ENCODE results near the gene GPR68.
"Not testable (repeated sequence)": the region's sequence is repeated elsewhere in the genome, so short reads cannot be mapped to it uniquely, and the experiment has no call there.

Gene GPR68

GRCh38 chr14:91252871-91253794 is 8.6 kb upstream of the GPR68 start:
- DNase-seq: peak; percentile 28

GRCh38 chr14:91250912-91251311 is 6.4 kb upstream of the GPR68 start:
- peak; percentile 60 for DNase-seq

- no peak for DNase-seq
Measured at GRCh38 chr14:91249841-91250616, 5.5 kb upstream of the GPR68 start.

- DNase-seq: no peak
Measured at GRCh38 chr14:91246051-91246852, 1.7 kb upstream of the GPR68 start.

GRCh38 chr14:91245616-91246015 is 1.1 kb upstream of the GPR68 start:
- not testable (repeated sequence) for DNase-seq

GRCh38 chr14:91245029-91245428 is 525 bp upstream of the GPR68 start:
- DNase-seq: no peak

GRCh38 chr14:91243074-91243471 is 1.4 kb downstream of the GPR68 start:
- no peak for DNase-seq

GRCh38 chr14:91242635-91243034 is 1.9 kb downstream of the GPR68 start:
- DNase-seq: no peak

- DNase-seq: no peak
Measured at GRCh38 chr14:91241863-91242262, 2.6 kb downstream of the GPR68 start.

- DNase-seq: no peak
Measured at GRCh38 chr14:91238661-91239060, 5.8 kb downstream of the GPR68 start.

GRCh38 chr14:91238085-91238484 is 6.4 kb downstream of the GPR68 start:
- no peak for DNase-seq

GRCh38 chr14:91237219-91237618 is 7.3 kb downstream of the GPR68 start:
- peak; percentile 89 for DNase-seq

GRCh38 chr14:91235841-91236240 is 8.7 kb downstream of the GPR68 start:
- no peak for DNase-seq

GRCh38 chr14:91234791-91235114 is 9.8 kb downstream of the GPR68 start:
- DNase-seq: no peak

GRCh38 chr14:91233936-91234790 is 10.3 kb downstream of the GPR68 start:
- no peak for DNase-seq

- DNase-seq: no peak
Measured at GRCh38 chr14:91232603-91233002, 11.9 kb downstream of the GPR68 start.

GRCh38 chr14:91232052-91232451 is 12.5 kb downstream of the GPR68 start:
- DNase-seq: no peak

- DNase-seq: no peak
Measured at GRCh38 chr14:91231446-91231845, 13.1 kb downstream of the GPR68 start.

GRCh38 chr14:91230397-91231035 is 14.0 kb downstream of the GPR68 start:
- DNase-seq: no peak

- peak; percentile 70 for DNase-seq
Measured at GRCh38 chr14:91229743-91230200, 14.7 kb downstream of the GPR68 start.

- DNase-seq: no peak
Measured at GRCh38 chr14:91229005-91229382, 15.5 kb downstream of the GPR68 start.
